AG04450 (cell line): ENCODE results near the gene C16orf86. TPM values are rescaled to one million over a fixed set of nuclear protein-coding genes. Genes with fewer than 3 reads are reported as not detected.

Experiments used
- CTCF ChIA-PET: fragments of 300-600, 350-600 bp; formaldehyde crosslinking; extraction: SDS; loops from one replicate; lab custom pipeline; 2022; ENCODE audit warnings: antibody characterized with exemption, inconsistent platforms; lab: Charles Lee
- POLR2A ChIA-PET: fragments of 350-600 bp; formaldehyde crosslinking; extraction: SDS; loops from one replicate; lab custom pipeline; 2021; ENCODE audit warnings: antibody characterized with exemption, inconsistent platforms; lab: Yijun Ruan, JAX
- DNase-seq: peaks from one replicate; pipeline ENCODE4 v3.0.0-alpha.2; 2011; ENCODE audit warnings: low read depth, low spot score
- H3K27ac ChIP-seq: one replicate; pipeline ENCODE4 v1.5.1; 2012; ENCODE audit warnings: low read depth, low read length, control low read depth
- H3K27me3 ChIP-seq: one replicate; pipeline ENCODE4 v1.6.0; 2012; ENCODE audit warnings: low read length; ENCODE audit not compliant: control insufficient read depth, insufficient read depth
- H3K4me3 ChIP-seq: 2 replicates; pipeline ENCODE4 v1.5.1; 2011; ENCODE audit warnings: mild to moderate bottlenecking, low read depth, low read length, control low read depth
- H3K9me3 ChIP-seq: 2 replicates; pipeline ENCODE4 v1.5.1; 2012; ENCODE audit warnings: low read length; ENCODE audit not compliant: control insufficient read depth, insufficient read depth
- polyA plus RNA-seq: library from polyadenylated mRNA; depleted of rRNA; stranded (reverse); fragments of >200 nt; gene quantifications from 2 replicates; pipeline ENCODE4 v1.2.3, GENCODE V29; 2011
- TF ChIP-seq, protein P1 (sequence below): IDR thresholded peaks from 2 replicates; pipeline ENCODE4 v1.5.1; 2011; ENCODE audit warnings: low read depth, low read length, control low read depth, inconsistent platforms

The C16orf86 gene
- polyA plus RNA-seq, 1 experiment = 0.56 TPM

DNA sequence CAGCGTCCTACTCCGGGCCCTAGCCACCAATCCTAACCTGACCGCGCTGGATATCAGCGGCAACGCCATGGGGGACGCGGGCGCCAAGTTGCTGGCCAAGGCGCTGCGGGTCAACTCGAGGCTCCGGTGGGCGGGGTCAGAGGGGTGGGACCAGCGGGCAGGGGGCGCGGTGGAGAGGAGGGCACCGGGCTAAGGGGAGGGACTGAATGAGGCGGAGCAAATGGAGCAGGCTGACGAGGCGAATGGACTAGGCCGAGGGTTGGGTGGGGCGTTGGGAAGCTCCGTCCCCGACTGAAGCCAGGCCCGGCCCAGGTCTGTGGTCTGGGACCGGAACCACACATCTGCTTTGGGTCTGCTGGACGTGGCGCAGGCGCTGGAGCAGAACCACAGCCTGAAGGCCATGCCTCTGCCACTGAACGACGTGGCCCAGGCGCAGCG lies 17.1 kb upstream of the C16orf86 start:
- no peak overlapping the region for H3K27ac ChIP-seq
- H3K9me3 ChIP-seq = no peaks in the 10 kb centered on the region; the same call in 1 of the 2 replicates
- TF ChIP-seq, protein P1, sequence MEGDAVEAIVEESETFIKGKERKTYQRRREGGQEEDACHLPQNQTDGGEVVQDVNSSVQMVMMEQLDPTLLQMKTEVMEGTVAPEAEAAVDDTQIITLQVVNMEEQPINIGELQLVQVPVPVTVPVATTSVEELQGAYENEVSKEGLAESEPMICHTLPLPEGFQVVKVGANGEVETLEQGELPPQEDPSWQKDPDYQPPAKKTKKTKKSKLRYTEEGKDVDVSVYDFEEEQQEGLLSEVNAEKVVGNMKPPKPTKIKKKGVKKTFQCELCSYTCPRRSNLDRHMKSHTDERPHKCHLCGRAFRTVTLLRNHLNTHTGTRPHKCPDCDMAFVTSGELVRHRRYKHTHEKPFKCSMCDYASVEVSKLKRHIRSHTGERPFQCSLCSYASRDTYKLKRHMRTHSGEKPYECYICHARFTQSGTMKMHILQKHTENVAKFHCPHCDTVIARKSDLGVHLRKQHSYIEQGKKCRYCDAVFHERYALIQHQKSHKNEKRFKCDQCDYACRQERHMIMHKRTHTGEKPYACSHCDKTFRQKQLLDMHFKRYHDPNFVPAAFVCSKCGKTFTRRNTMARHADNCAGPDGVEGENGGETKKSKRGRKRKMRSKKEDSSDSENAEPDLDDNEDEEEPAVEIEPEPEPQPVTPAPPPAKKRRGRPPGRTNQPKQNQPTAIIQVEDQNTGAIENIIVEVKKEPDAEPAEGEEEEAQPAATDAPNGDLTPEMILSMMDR = no peak
- H3K4me3 ChIP-seq = no peak overlapping the region
- peaks cover 60% of the 10 kb centered on the region for H3K27me3 ChIP-seq
- DNase-seq = no peak
- ChIA-PET POLR2A (interaction anchor here (3.4 kb wide), 1 partner anchor 10 kb away, joined by 12 read pairs; the partner anchor contains the start of gene ACD), CTCF (interaction anchor here (1.0 to 10.2 kb wide), 2 partner anchors 11 to 128 kb away, joined by 4 to 75 read pairs; partner anchors contain the start of gene ACD)

DNA sequence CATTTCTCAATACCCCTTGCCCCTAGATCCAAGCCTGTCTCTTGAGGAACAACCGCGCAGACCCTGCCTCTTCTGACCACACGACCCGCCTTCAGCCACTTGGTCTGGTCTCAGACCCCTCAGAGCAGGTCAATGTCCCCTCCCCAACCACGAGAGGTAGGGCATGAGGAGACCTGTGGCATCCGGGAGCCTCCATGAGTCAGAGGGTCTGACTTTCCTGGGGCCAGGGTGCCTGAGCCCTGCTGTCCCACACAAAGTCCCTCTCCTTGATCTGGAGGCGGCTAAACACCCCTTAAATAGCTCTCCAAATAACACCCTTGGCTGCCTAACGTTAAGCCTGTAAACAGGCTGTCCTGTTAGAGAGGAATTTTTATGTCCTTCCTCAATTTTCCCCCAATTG lies 16.6 kb upstream of the C16orf86 start:
- POLR2A ChIA-PET = interaction anchor here (3.4 kb wide), 1 partner anchor 10 kb away, joined by 12 read pairs; the partner anchor contains the start of gene ACD
- TF ChIP-seq, protein P1 = no peak
- DNase-seq = no peak

DNA sequence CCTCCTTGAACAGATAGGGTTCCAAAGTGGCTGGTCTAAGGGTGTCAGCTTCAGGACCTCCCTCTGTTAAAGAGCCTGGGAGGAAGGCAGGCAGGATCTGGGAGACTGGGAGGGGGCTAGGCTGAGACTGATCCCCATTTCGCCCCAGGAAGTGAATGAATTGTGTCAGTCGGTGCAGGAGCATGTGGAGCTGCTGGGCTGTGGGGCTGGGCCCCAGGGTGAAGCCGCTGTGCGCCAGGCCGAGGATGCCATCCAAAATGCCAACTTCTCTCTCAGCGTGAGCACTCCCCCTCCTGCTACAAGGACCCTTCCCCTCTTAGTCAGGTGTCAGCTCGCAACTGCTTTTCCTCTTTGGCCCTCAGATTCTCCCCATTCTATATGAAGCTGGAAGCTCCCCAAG lies 15.6 kb upstream of the C16orf86 start:
- CTCF ChIA-PET = interaction anchor here (1.1 to 10.2 kb wide), 2 partner anchors 104 to 130 kb away, joined by 3 to 75 read pairs; no protein-coding TSS in a partner anchor
- DNase-seq = no peak
- no peak overlapping the region for H3K27ac ChIP-seq
- TF ChIP-seq, protein P1 = no peak
- POLR2A ChIA-PET = interaction anchor here (3.4 kb wide), 1 partner anchor 9 kb away, joined by 12 read pairs; the partner anchor contains the start of gene ACD
- no peaks in the 10 kb centered on the region; the same call in 1 of the 2 replicates for H3K9me3 ChIP-seq
- peaks cover 50% of the 10 kb centered on the region for H3K27me3 ChIP-seq
- no peak overlapping the region for H3K4me3 ChIP-seq

More for the DNA sequence above, 16.6 kb upstream of the C16orf86 start:
- CTCF ChIA-PET = interaction anchor here (1.0 to 10.2 kb wide), 3 partner anchors 10 to 129 kb away, joined by 3 to 75 read pairs (median 4); partner anchors contain the start of gene ACD
- H3K27ac ChIP-seq = no peak overlapping the region
- H3K9me3 ChIP-seq = no peaks in the 10 kb centered on the region; the same call in 1 of the 2 replicates
- H3K27me3 ChIP-seq = peaks cover 60% of the 10 kb centered on the region
- no peak overlapping the region for H3K4me3 ChIP-seq

DNA sequence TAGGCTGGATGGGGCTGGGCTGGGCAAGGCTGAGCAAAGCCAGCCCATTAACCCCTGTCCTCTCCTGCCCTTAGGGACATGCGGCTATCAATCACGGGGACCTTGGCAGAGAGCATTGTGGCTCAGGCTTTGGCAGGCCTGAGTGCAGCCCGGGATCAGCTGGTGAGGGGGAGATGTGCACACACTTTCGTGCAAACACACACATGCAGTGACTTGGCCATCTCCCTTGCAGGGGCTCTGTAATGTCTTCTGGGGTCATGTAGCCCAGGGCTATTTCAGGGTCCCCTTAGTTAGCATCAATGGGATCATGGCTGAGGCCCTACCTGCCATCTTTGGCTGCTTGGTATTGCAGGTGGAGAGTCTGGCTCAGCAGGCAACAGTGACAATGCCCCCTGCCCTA lies 14.8 kb upstream of the C16orf86 start:
- CTCF ChIA-PET = interaction anchor here (1.2 kb wide), 1 partner anchor 105 kb away, joined by 4 read pairs; no protein-coding TSS in a partner anchor
- TF ChIP-seq, protein P1 = no peak
- no peak for DNase-seq
- no peak overlapping the region for H3K4me3 ChIP-seq
- POLR2A ChIA-PET = interaction anchor here (0.8 to 3.4 kb wide), 2 partner anchors 8 to 89 kb away, joined by 4 to 12 read pairs; partner anchors contain the start of gene ACD
- H3K9me3 ChIP-seq = no peaks in the 10 kb centered on the region; the same call in 1 of the 2 replicates
- H3K27me3 ChIP-seq = peaks cover 44% of the 10 kb centered on the region
- H3K27ac ChIP-seq = no peak overlapping the region
